Cardiac septum (tissue), 1 donor: ENCODE data around the gene PLPP6. TPM values are rescaled to one million over a fixed set of nuclear protein-coding genes. Genes with fewer than 3 reads are reported as not detected.
"Not testable (repeated sequence)": the region's sequence is repeated elsewhere in the genome, so short reads cannot be mapped to it uniquely, and the experiment has no call there.

Experiments used
- DNase-seq: peaks from one replicate; pipeline ENCODE4 v3.0.0-alpha.2; 2020; ENCODE audit warnings: low spot score
- intact Hi-C: fragments of 100-400 bp; cut with DNase I; formaldehyde crosslinking; loops from one replicate; pipeline ENCODE4 v1.14.0; 2022
- long read RNA-seq: library from polyadenylated mRNA; unstranded; transcript quantifications from one replicate; pipeline ENCODE4 v2.0.0, GENCODE V29; 2021
- total RNA-seq: library from RNA; stranded (reverse); fragmentation: NEBNext Ultra II Directional; extraction: Animal tissue kit (Norgen Biotek cat#: 25700); gene quantifications from one replicate; pipeline ENCODE4 v1.2.1, GENCODE V29; 2021
- donor health status: DM: no; HTN: no; CAD: no.

PLPP6 gene
- 2.7 TPM for total RNA-seq
- long read RNA-seq, transcript PLPP6-201 (1 exons, 2,944 nt): major isoform, 7 of 7 reads
- long read RNA-seq, partial matches to known transcripts: 0 of 7 reads
- long read RNA-seq, other reads (novel, unspliced or antisense): 0 of 7 reads

GRCh38 chr9:4662108-4662988, at the start of gene PLPP6:
Gene PLPP6 (plus strand): TSS chr9:4662294. CDS start chr9:4662376, 82 bp downstream.
- intact Hi-C loops: loop anchor here (1.0 to 10.0 kb wide), 3 partner anchors 16 to 322 kb away; partner anchors contain the start of genes AK3, CDC37L1 and JAK2
- DNase-seq: peak; percentile 94

GRCh38 chr9:4614627-4615026, 47.5 kb upstream of the PLPP6 start:
- intact Hi-C loops: no loop called here
- no peak for DNase-seq

- no peak for DNase-seq
- intact Hi-C loops: no loop called here
These were observed 46.8 kb upstream of the PLPP6 start for GRCh38 chr9:4615251-4615650.

GRCh38 chr9:4615778-4616177, 46.3 kb upstream of the PLPP6 start:
- intact Hi-C loops: no loop called here
- DNase-seq: no peak

GRCh38 chr9:4617752-4618151, 44.3 kb upstream of the PLPP6 start:
- DNase-seq: no peak
- intact Hi-C loops: no loop called here

- intact Hi-C loops: no loop called here
- no peak for DNase-seq
These were observed 43.4 kb upstream of the PLPP6 start for GRCh38 chr9:4618700-4619099.

GRCh38 chr9:4620057-4620765, 41.9 kb upstream of the PLPP6 start:
- DNase-seq: no peak
- intact Hi-C loops: no loop called here

GRCh38 chr9:4620881-4621555, 41.1 kb upstream of the PLPP6 start:
- no peak for DNase-seq
- intact Hi-C loops: no loop called here

GRCh38 chr9:4622016-4622415, 40.1 kb upstream of the PLPP6 start:
- intact Hi-C loops: no loop called here

GRCh38 chr9:4630836-4631235, 31.3 kb upstream of the PLPP6 start:
- no peak for DNase-seq
- intact Hi-C loops: no loop called here

More at GRCh38 chr9:4622016-4622415, 40.1 kb upstream of the PLPP6 start:
- DNase-seq: no peak

GRCh38 chr9:4638968-4639367, 23.1 kb upstream of the PLPP6 start:
- no peak for DNase-seq
- intact Hi-C loops: no loop called here

GRCh38 chr9:4639420-4639819, 22.7 kb upstream of the PLPP6 start:
- intact Hi-C loops: no loop called here
- no peak for DNase-seq

GRCh38 chr9:4640027-4640426, 22.1 kb upstream of the PLPP6 start:
- no peak for DNase-seq
- intact Hi-C loops: loop anchor here (5.0 kb wide), 1 partner anchor 258 kb away; no protein-coding TSS in a partner anchor

GRCh38 chr9:4642351-4642750, 19.7 kb upstream of the PLPP6 start:
- intact Hi-C loops: loop anchor here (5.0 kb wide), 1 partner anchor 260 kb away; no protein-coding TSS in a partner anchor
- DNase-seq: no peak

GRCh38 chr9:4654084-4654483, 8.0 kb upstream of the PLPP6 start:
- DNase-seq: no peak
- intact Hi-C loops: no loop called here

GRCh38 chr9:4654538-4654937, 7.6 kb upstream of the PLPP6 start:
- intact Hi-C loops: no loop called here
- no peak for DNase-seq

- intact Hi-C loops, DNase-seq: not testable (repeated sequence)
These were observed 5.9 kb upstream of the PLPP6 start for GRCh38 chr9:4656196-4656595.

- intact Hi-C loops: no loop called here
- DNase-seq: no peak
These were observed 5.5 kb upstream of the PLPP6 start for GRCh38 chr9:4656621-4657020.

- intact Hi-C loops: no loop called here
- DNase-seq: no peak
These were observed 4.5 kb upstream of the PLPP6 start for GRCh38 chr9:4657426-4658159.
